Chondrocyte (in vitro differentiated cells): Measurements from ENCODE around the gene BTG2. TPM values are rescaled to one million over a fixed set of nuclear protein-coding genes. Genes with fewer than 3 reads are reported as not detected.

ENCODE experiments used
- DNase-seq: peaks from one replicate; pipeline ENCODE4 v3.0.0; 2021; ENCODE audit warnings: mixed read lengths, low spot score
- H3K27ac Mint-ChIP-seq: one replicate; pipeline ENCODE4 v1.8.0; 2021; ENCODE audit warnings: mild to moderate bottlenecking, moderate library complexity, mixed read lengths; ENCODE audit not compliant: unreplicated experiment
- H3K27me3 Mint-ChIP-seq: 2 replicates; pipeline ENCODE4 v1.8.0; 2021; ENCODE audit warnings: low read depth, mixed read lengths
- H3K36me3 Mint-ChIP-seq: 2 replicates; pipeline ENCODE4 v1.8.0; 2021; ENCODE audit warnings: low read depth, mixed read lengths
- H3K4me1 Mint-ChIP-seq: 2 replicates; pipeline ENCODE4 v1.8.0; 2021; ENCODE audit warnings: low read depth, mild to moderate bottlenecking, mixed read lengths
- H3K4me3 Mint-ChIP-seq: one replicate; pipeline ENCODE4 v1.8.0; 2021; ENCODE audit warnings: mild to moderate bottlenecking, moderate library complexity, mixed read lengths; ENCODE audit not compliant: unreplicated experiment
- H3K9me3 Mint-ChIP-seq: 2 replicates; pipeline ENCODE4 v1.8.0; 2021; ENCODE audit warnings: low read depth, mixed read lengths
- total RNA-seq: library from RNA; stranded (reverse); gene quantifications from 3 replicates; pipeline ENCODE4 v1.2.1, GENCODE V29; 2021
- TF ChIP-seq, protein P1 (sequence below): fragments of 200-600 bp; sonication (generic); IDR thresholded peaks from 2 replicates; pipeline ENCODE4 v1.5.0; 2021; ENCODE audit warnings: antibody characterized with exemption, mild to moderate bottlenecking, moderate library complexity

The BTG2 gene
- total RNA-seq, 1 donor from 2014 or later: 41.3 TPM

DNA sequence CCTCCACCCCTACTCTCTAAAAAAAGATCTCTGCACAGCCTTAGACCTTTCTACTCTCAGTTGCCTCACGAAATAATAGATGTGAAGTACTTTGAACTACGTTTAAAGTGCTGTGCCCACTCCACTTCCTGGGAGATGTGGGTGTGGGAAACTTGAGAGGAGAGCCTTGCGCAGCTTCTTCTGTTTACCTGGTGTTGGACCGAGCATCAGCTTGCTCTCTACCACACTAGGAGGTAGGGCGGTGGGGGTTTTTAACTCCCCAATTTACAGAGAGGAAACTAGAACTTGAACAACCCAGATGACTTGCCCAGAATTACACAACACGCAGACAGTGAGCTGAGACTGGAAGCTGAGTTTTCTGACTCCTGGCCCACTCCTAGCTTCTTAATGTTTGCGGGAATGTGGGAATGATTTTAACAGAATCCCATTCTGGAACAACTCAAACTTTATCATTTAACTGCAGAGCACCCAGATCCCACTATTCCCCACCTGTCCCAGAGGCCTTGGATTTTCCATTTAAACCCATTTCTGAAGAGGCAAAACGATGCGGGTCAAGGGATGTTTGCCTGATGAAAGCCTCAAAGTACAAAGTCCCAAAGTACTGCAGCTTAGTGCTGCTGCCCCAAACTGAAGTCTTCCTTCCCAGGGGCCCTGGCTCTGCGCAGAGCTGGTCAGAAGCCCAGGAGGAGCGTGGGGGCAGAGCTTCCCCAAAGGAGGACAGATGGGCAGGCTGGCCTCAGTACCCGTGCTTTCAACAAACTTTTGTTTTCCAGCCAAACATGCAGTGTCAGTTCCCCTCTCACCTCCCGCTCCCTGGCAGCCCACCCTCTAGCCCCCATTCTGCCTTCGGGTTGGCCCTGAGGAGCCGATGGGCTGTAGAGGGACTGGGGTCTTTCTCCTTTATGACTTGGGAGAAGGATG lies 19.0 kb downstream of the BTG2 start:
- DNase-seq: no peak
- TF ChIP-seq, protein P1, sequence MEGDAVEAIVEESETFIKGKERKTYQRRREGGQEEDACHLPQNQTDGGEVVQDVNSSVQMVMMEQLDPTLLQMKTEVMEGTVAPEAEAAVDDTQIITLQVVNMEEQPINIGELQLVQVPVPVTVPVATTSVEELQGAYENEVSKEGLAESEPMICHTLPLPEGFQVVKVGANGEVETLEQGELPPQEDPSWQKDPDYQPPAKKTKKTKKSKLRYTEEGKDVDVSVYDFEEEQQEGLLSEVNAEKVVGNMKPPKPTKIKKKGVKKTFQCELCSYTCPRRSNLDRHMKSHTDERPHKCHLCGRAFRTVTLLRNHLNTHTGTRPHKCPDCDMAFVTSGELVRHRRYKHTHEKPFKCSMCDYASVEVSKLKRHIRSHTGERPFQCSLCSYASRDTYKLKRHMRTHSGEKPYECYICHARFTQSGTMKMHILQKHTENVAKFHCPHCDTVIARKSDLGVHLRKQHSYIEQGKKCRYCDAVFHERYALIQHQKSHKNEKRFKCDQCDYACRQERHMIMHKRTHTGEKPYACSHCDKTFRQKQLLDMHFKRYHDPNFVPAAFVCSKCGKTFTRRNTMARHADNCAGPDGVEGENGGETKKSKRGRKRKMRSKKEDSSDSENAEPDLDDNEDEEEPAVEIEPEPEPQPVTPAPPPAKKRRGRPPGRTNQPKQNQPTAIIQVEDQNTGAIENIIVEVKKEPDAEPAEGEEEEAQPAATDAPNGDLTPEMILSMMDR: no peak
- Mint-ChIP-seq H3K4me1 (peaks cover 56% of the 10 kb centered on the region), H3K27me3 (peaks cover 2% of the 10 kb centered on the region), H3K4me3 (no peak overlapping the region), H3K9me3 (no peaks in the 10 kb centered on the region), H3K27ac (no peak overlapping the region), H3K36me3 (no peaks in the 10 kb centered on the region)

DNA sequence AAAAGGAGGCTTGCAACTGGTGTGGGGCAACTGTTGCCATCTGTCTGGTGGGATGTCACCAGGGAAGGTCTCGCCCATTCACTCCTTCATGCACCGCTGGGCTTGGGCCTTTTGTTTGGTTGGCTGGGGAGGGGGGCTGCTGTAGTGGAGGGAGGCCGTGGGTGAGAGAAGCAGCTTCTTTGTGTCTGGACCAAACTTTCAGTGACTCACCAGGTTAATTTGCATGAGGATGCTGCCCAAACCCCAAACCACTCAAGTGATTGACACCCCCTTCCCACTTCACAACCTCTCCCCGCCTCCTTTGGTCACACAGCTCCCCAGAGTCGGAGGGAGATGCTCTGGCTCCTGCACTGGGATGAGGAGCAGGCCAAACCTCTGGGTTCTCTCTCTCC lies 19.7 kb downstream of the BTG2 start:
- Mint-ChIP-seq H3K27me3 (no peaks in the 10 kb centered on the region), H3K9me3 (no peaks in the 10 kb centered on the region), H3K27ac (no peak overlapping the region), H3K4me1 (peaks cover 56% of the 10 kb centered on the region), H3K36me3 (no peaks in the 10 kb centered on the region), H3K4me3 (no peak overlapping the region)
- TF ChIP-seq, protein P1: no peak
- no peak for DNase-seq

DNA sequence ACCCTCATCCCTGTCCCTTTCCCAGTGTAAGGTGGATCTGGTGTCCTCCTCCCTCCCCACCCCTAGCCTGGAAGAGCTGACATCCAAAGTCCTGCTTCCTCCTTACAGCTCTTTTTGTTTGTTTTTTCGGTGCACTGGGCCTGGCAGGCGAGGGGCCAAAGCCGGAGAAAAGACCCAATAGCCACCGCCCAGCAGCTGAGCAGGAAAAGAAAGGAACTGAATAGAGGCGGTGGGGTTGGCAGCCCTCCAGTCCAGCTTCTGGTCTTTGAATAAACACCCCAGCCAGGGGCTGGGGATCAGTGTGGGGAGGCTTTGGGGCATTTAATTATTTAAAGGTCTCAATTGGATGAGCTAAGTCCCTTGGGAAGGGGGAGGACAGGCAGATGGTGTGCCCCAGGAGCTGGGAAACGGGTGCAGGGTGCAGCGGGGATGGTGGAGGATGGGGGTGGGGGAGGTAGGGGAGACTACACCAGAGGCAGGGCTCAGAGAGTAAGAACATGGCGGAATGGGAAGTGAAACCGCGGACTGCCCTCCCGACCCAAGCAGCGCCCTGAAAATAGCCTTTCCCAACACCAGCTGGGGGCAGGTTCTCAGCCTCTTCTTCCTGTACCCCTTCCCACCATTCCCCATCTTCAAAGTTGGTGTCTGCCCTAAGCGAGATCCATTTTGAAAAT lies 20.2 kb downstream of the BTG2 start:
- no peak overlapping the region for H3K4me3 Mint-ChIP-seq
- TF ChIP-seq, protein P1: no peak
- H3K9me3 Mint-ChIP-seq: no peaks in the 10 kb centered on the region
- no peaks in the 10 kb centered on the region for H3K27me3 Mint-ChIP-seq
- no peak for DNase-seq
- H3K36me3 Mint-ChIP-seq: no peaks in the 10 kb centered on the region
- no peak overlapping the region for H3K27ac Mint-ChIP-seq
- H3K4me1 Mint-ChIP-seq: peaks cover 55% of the 10 kb centered on the region

DNA sequence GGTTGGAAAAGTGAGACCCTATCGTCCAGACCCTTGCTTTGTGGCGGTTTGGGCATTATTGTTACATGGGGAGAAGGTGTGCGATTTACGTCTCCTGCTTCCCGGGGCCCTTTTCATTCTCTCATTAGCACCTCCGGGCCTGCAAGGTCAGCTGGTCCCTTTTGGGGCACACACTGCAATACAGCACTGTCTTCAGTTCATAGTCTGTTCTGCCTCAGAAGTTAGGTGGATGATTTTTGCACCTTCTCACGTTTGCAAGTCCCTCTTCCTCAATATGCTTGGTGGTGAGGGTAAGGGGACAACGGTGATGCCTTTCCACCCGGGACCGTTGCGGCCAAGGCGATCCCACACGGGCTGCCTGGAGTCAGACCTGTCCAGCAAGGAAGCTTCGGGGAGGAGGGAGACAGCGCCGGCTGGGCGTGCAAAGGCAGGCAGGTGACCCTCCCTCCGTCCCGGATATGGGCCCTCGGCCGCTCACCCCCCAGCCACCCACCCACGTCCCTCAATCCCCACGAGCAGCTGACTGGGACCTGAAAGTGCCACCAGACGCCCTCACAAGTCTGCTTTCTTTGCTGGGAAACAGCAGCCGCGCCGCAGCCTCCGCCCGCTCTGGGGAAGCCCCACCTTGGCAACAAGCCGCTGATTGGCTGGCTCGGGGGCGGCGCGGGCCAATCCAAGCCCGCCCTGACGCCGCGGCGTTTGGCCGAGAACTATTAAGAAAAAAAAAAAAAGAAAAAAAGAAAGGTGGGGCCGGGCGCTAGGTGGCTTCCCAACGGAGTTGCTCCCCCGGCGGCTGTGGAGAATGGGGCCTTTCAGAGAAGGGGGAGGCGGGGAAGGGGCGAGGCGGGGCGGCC lies 21.7 kb downstream of the BTG2 start:
- Mint-ChIP-seq H3K27me3 (no peaks in the 10 kb centered on the region), H3K4me3 (peak overlapping the region; percentile 67), H3K4me1 (peaks cover 50% of the 10 kb centered on the region), H3K9me3 (no peaks in the 10 kb centered on the region), H3K36me3 (no peaks in the 10 kb centered on the region), H3K27ac (peak overlapping the region; percentile 76)
- TF ChIP-seq, protein P1: no peak
- no peak for DNase-seq
